Right forelimb (tissue), 1 donor: Measurements from ENCODE around the gene SLC44A1.
"Not testable (repeated sequence)": the region's sequence is repeated elsewhere in the genome, so short reads cannot be mapped to it uniquely, and the experiment has no call there.

Experiments used
- DNase-seq: peaks from one replicate; pipeline ENCODE4 v3.0.0-alpha.2; 2018

Gene SLC44A1

GRCh38 chr9:105243015-105243686 lies 1.3 kb upstream of the SLC44A1 start:
- no peak for DNase-seq

GRCh38 chr9:105244734-105245028 lies 230 bp downstream of the SLC44A1 start:
- no peak for DNase-seq

- peak; percentile 63 for DNase-seq
Measured at GRCh38 chr9:105245029-105245890, 809 bp downstream of the SLC44A1 start.

- no peak for DNase-seq
Measured at GRCh38 chr9:105245891-105246161, 1.4 kb downstream of the SLC44A1 start.

GRCh38 chr9:105246656-105247173 lies 2.3 kb downstream of the SLC44A1 start:
- no peak for DNase-seq

- DNase-seq, result no peak
Measured at GRCh38 chr9:105248691-105249090, 4.2 kb downstream of the SLC44A1 start.

- no peak for DNase-seq
Measured at GRCh38 chr9:105251133-105251532, 6.7 kb downstream of the SLC44A1 start.

- no peak for DNase-seq
Measured at GRCh38 chr9:105251733-105252404, 7.4 kb downstream of the SLC44A1 start.

GRCh38 chr9:105252405-105252756 lies 7.9 kb downstream of the SLC44A1 start:
- DNase-seq, result no peak

GRCh38 chr9:105254226-105254625 lies 9.8 kb downstream of the SLC44A1 start:
- DNase-seq, result no peak

GRCh38 chr9:105255421-105255820 lies 11.0 kb downstream of the SLC44A1 start:
- DNase-seq, result no peak

GRCh38 chr9:105256569-105256968 lies 12.1 kb downstream of the SLC44A1 start:
- DNase-seq, result not testable (repeated sequence)

GRCh38 chr9:105257809-105258208 lies 13.4 kb downstream of the SLC44A1 start:
- DNase-seq, result no peak

- DNase-seq, result no peak
Measured at GRCh38 chr9:105258225-105258737, 13.8 kb downstream of the SLC44A1 start.

GRCh38 chr9:105259274-105259673 lies 14.8 kb downstream of the SLC44A1 start:
- no peak for DNase-seq

GRCh38 chr9:105259731-105260612 lies 15.5 kb downstream of the SLC44A1 start:
- DNase-seq, result no peak

GRCh38 chr9:105262497-105262896 lies 18.0 kb downstream of the SLC44A1 start:
- no peak for DNase-seq

GRCh38 chr9:105264380-105264779 lies 19.9 kb downstream of the SLC44A1 start:
- DNase-seq, result no peak

GRCh38 chr9:105268254-105268653 lies 23.8 kb downstream of the SLC44A1 start:
- DNase-seq, result not testable (repeated sequence)

- no peak for DNase-seq
Measured at GRCh38 chr9:105269593-105269992, 25.1 kb downstream of the SLC44A1 start.

GRCh38 chr9:105270711-105271110 lies 26.3 kb downstream of the SLC44A1 start:
- no peak for DNase-seq

GRCh38 chr9:105273731-105274130 lies 29.3 kb downstream of the SLC44A1 start:
- DNase-seq, result no peak

GRCh38 chr9:105275111-105275510 lies 30.7 kb downstream of the SLC44A1 start:
- DNase-seq, result no peak
